NOMO-1 (cell line): Measurements from ENCODE around the gene CHN2.

Source experiments
- DNase-seq, 2 experiments: peaks; one replicate each; lab custom pipeline; 2025; ENCODE audit not compliant: unreplicated experiment in 2 of 2; lab: John Stamatoyannopoulos, UW

CHN2 gene

GRCh38 chr7:29194594-29195427, at the start of gene CHN2:
Gene CHN2 (plus strand): TSS chr7:29194775.
- peak; percentile 53 to 61 for DNase-seq

- DNase-seq = no peak
These were observed 49.0 kb upstream of the CHN2 start for GRCh38 chr7:29145553-29146056.

GRCh38 chr7:29146057-29146706, 48.4 kb upstream of the CHN2 start, which contains the start of gene CPVL:
Gene CPVL (minus strand): TSS chr7:29146537. CDS start chr7:29121061, 25,476 bp downstream.
- DNase-seq = peak; percentile 57 to 81

- DNase-seq = peak; percentile 58 to 74
These were observed 47.5 kb upstream of the CHN2 start for GRCh38 chr7:29146888-29147609.

GRCh38 chr7:29147821-29148220, 46.8 kb upstream of the CHN2 start:
- DNase-seq = no peak

GRCh38 chr7:29149036-29149435, 45.5 kb upstream of the CHN2 start:
- DNase-seq = no peak

- no peak for DNase-seq
These were observed 43.7 kb upstream of the CHN2 start for GRCh38 chr7:29150856-29151255.

- no peak for DNase-seq
These were observed 40.5 kb upstream of the CHN2 start for GRCh38 chr7:29154076-29154475.

GRCh38 chr7:29156907-29157452, 37.6 kb upstream of the CHN2 start:
- DNase-seq = no peak

- no peak for DNase-seq
These were observed 35.7 kb upstream of the CHN2 start for GRCh38 chr7:29158795-29159423.

GRCh38 chr7:29160080-29160479, 34.5 kb upstream of the CHN2 start:
- no peak for DNase-seq

- DNase-seq = no peak
These were observed 33.3 kb upstream of the CHN2 start for GRCh38 chr7:29161231-29161630.

- no peak for DNase-seq
These were observed 32.0 kb upstream of the CHN2 start for GRCh38 chr7:29162577-29162976.

GRCh38 chr7:29163854-29164253, 30.7 kb upstream of the CHN2 start:
- no peak for DNase-seq

GRCh38 chr7:29167721-29168120, 26.9 kb upstream of the CHN2 start:
- DNase-seq = no peak

- DNase-seq = no peak
These were observed 23.8 kb upstream of the CHN2 start for GRCh38 chr7:29170781-29171180.

- DNase-seq = no peak
These were observed 21.1 kb upstream of the CHN2 start for GRCh38 chr7:29173458-29173857.

- DNase-seq = peak; percentile 55 to 84
These were observed 16.5 kb upstream of the CHN2 start for GRCh38 chr7:29177963-29178600.

- no peak for DNase-seq
These were observed 15.5 kb upstream of the CHN2 start for GRCh38 chr7:29179115-29179514.

- DNase-seq = no peak
These were observed 10.0 kb upstream of the CHN2 start for GRCh38 chr7:29184599-29184998.
